ENCODE results near the gene SMIM33. TPM values are rescaled to one million over a fixed set of nuclear protein-coding genes. Genes with fewer than 3 reads are reported as not detected.

Gene SMIM33
- total and polyA plus RNA-seq, 9 of the 15 experiments (the other 6 are each of a cell fraction or from before 2014, with no cell fraction given) = not detected

- Histone ChIP-seq H3K79me2 (ENCODE audit: control insufficient read depth, insufficient read depth, low read length) (no peaks in the 10 kb centered on the region), H3K27ac (ENCODE audit: extremely low read depth, low read depth, low read length) (no peak overlapping the region), H2AFZ (ENCODE audit: low read depth, low read length) (no peak overlapping the region), H3K27me3 (ENCODE audit: control insufficient read depth in 2 of 2, insufficient read depth in 2 of 2, low read length in 2 of 2) (no peaks in the 10 kb centered on the region), H3K9me1 (ENCODE audit: control insufficient read depth, insufficient read depth, low read length) (no peaks in the 10 kb centered on the region), H3K4me2 (ENCODE audit: insufficient read depth, low read length) (no peak overlapping the region), H4K20me1 (replicated peaks; ENCODE audit: control insufficient read depth, insufficient read depth, low read length) (no peaks in the 10 kb centered on the region), H3K4me3 (no peak overlapping the region), H3K36me3 (ENCODE audit: control insufficient read depth, insufficient read depth, low read length) (no peaks in the 10 kb centered on the region), H3K9ac (ENCODE audit: insufficient read depth in 1 of 2, low read depth in 2 of 2, low read length in 2 of 2) (no peak overlapping the region), H3K4me1 (replicated peaks in 1 of 2; ENCODE audit: control insufficient read depth in 2 of 2, insufficient read depth in 2 of 2, low read length in 2 of 2) (peaks cover 3 to 5% of the 10 kb centered on the region in 2 experiments; a peak in 3 of 5 replicates), H3K9me3 (replicated peaks; ENCODE audit: control insufficient read depth, insufficient read depth, low read depth, low read length) (no peaks in the 10 kb centered on the region)
- intact Hi-C loops (cut with micrococcal nuclease) (loop anchor here (1.0 to 10.0 kb wide), 6 partner anchors 37 to 342 kb away; partner anchors contain the start of gene STING1), in situ Hi-C loops (cut with MboI) (loop anchor here (5.0 kb wide), 1 partner anchor 95 kb away; no protein-coding TSS in a partner anchor)
- DNase-seq (ENCODE audit: extremely low read depth in 1 of 4, low spot score in 3 of 4) = peak; percentile 78 to 82 (median 80)
- ChIA-PET CTCF (ENCODE audit: low intra/inter-chr PET ratio) (interaction anchor here (0.6 to 2.6 kb wide), 9 partner anchors 88 to 343 kb away, joined by 3 to 25 read pairs (median 5); no protein-coding TSS in a partner anchor), POLR2A (interaction anchor here (0.6 to 1.1 kb wide), 6 partner anchors 12 to 436 kb away, joined by 3 to 5 read pairs (median 3); no protein-coding TSS in a partner anchor)
- 25% methylated on average over 4 of the region's 5 CpGs for WGBS (ENCODE audit: insufficient coverage, low coverage, missing lambda C conversion rate)
- ATAC-seq = peak; percentile 91
- BruUV-seq (replicated peaks) = no TSS peak
- FAIRE-seq = peak; percentile 88
- no peak for TF ChIP-seq ZNF318 (IDR thresholded peaks at IDR 0.05; ENCODE audit: borderline replicate concordance in 1 of 2, low read depth in 1 of 2)
- no peak; the same call in 1 of the 2 replicates for TF ChIP-seq CTBP1 (IDR thresholded peaks at IDR 0.05; ENCODE audit: borderline replicate concordance)
- no peak for TF ChIP-seq RAD51 (IDR thresholded peaks at IDR 0.05; ENCODE audit: borderline replicate concordance, low read depth)
- no peak for TF ChIP-seq RBFOX2 (IDR thresholded peaks at IDR 0.05; ENCODE audit: low read depth, low read length)
- no peak for TF ChIP-seq ZNF140 (CRISPR knock-in tag; IDR thresholded peaks at IDR 0.05)
- no peak for TF ChIP-seq HNRNPL (IDR thresholded peaks at IDR 0.05; ENCODE audit: low read depth, low read length)
- TF ChIP-seq ZBTB12 (CRISPR knock-in tag; IDR thresholded peaks at IDR 0.05) = no peak
- TF ChIP-seq KDM1A (IDR thresholded peaks at IDR 0.05) = no peak
- TF ChIP-seq ZNF778 (CRISPR knock-in tag; IDR thresholded peaks at IDR 0.05) = no peak
- TF ChIP-seq HOMEZ (CRISPR knock-in tag; IDR thresholded peaks at IDR 0.05) = no peak
- TF ChIP-seq SRSF7 (optimal IDR thresholded peaks at IDR 0.05; ENCODE audit: low read depth, low read length) = no peak
These were observed 48.4 kb upstream of the SMIM33 start for GRCh38 chr5:139422307-139422893.

All from K562 (cell line).